NCI-H146 treated with DMSO at 0.1 percent for 48 hours (cell line): ENCODE measurements around the gene MFN2.

Experiments
- DNase-seq: peaks from one replicate; lab custom pipeline; 2025; ENCODE audit not compliant: unreplicated experiment; lab: John Stamatoyannopoulos, UW

Gene MFN2

GRCh38 chr1:12047120-12047876 is 67.1 kb downstream of the MFN2 start:
- no peak for DNase-seq

DNA sequence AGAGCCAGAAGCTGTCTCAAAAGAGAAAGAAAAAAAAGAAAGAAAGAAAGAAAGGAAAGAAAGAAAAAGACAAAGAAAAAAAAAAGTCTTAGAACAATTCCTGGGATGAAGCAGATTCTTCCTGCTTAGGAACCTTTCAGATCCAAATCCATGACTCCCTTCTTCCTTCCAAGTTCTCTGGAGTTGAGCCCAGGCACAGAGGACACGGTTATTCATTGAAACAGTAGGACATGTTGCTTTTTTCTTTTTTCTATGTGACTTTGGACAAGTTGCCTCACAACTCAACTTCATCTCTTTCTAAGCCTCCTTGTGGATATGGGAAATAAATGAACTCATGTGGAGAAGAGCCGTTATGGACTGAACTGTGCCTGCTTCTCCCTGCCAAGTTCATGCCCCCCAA is 68.1 kb downstream of the MFN2 start:
- no peak for DNase-seq

GRCh38 chr1:12049616-12050015 is 69.4 kb downstream of the MFN2 start:
- DNase-seq, result peak; percentile 75

GRCh38 chr1:12051361-12051760 is 71.1 kb downstream of the MFN2 start:
- no peak for DNase-seq

GRCh38 chr1:12052008-12052573 is 71.8 kb downstream of the MFN2 start:
- DNase-seq, result no peak

- DNase-seq, result no peak
Observed at GRCh38 chr1:12052997-12053686, 72.9 kb downstream of the MFN2 start.

DNA sequence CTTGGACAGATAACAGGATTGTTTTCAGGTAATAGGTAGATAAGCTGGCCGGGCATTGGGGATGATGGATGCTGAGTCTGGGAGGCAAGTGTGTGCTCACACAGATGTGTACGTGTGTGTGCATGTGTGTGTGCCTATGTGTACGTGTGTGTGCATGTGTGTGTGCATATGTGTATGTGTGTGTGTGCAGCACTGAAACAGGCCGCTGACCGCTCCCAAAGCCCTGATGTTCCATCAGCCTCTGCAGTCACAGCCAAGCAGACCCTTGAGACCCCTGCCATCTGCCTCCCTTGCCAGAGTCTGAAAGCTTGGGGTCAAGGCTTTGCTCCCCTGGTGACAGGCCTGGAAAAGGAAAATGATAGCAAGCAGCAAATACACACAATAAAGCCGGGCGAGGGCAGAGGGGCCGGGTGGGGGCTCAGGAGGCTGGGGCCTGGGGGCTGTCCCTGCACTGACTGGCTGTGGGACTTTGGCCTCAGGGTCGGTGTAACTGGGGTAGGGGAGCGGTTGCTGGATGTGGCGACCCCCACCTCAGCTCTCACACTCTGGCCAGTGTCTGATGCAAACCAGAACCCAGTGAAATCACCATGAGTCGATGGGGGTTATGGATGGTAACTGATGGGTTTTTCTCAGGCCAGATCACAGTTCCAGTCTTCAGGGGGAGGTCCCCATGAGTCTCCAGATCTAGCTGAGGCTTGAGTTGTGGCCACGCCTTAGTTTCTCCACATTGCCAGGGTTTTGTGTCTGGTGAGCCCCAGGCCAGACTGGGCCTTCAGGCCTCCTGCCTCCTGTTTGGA is 73.7 kb downstream of the MFN2 start:
- DNase-seq, result no peak

DNA sequence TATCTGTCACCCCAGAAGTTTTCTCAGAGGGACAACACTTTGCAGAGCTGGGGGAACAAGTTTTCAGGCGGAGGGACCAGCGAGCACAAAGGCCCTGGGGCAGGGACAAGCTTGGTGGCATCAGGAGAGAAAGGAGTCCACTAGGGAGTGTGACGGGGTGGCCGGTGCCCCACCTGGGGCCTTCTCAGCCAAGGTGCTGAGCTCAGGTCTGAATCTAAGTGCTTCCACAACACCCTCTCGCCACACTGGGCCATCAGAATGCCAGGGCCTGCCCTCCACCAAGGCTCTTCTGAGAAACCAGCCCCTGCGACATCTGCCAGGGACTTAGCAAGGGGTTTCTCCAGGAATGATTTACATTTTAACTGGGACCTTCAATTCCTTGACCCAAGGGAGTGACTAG is 75.0 kb downstream of the MFN2 start:
- no peak for DNase-seq

- DNase-seq, result no peak
Observed at GRCh38 chr1:12056331-12056841, 76.1 kb downstream of the MFN2 start.

GRCh38 chr1:12057382-12057781 is 77.1 kb downstream of the MFN2 start:
- DNase-seq, result no peak

DNA sequence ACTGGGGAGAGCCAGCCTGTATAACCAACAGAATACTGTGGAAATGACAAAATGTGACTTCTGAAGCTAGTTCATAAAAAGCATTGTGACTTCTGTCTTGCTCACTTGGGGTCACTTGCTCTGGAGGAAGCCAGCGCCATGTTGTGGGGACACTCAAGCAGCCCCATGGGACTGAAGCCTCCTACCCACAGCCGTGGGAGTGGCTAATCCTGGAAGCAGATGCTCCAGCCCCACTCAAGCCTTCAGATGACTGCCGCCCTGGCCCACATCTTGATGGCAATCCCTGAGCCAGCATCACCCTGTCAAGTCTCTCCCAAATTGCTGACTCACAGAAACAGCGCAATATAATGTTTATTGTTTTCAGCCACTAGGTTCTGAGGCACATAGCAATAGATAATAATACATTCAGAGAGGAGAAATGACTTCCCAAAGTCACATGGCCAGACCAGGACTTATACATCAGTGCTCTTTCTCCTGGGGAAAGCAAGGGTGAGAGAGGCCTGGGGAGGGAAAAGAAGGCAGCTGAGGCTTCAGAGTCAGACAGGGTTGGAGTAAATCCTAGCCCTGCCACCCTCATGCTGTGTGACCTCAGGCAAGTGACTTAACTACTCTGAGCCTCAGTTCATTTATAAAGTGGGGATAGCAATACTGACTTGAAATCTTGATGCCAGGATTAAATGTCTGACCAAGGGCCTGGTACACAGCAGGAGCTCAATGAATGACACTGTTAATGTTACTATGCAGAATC is 77.9 kb downstream of the MFN2 start:
- no peak for DNase-seq

- DNase-seq, result no peak
Observed at GRCh38 chr1:12059226-12059625, 79.0 kb downstream of the MFN2 start.

DNA sequence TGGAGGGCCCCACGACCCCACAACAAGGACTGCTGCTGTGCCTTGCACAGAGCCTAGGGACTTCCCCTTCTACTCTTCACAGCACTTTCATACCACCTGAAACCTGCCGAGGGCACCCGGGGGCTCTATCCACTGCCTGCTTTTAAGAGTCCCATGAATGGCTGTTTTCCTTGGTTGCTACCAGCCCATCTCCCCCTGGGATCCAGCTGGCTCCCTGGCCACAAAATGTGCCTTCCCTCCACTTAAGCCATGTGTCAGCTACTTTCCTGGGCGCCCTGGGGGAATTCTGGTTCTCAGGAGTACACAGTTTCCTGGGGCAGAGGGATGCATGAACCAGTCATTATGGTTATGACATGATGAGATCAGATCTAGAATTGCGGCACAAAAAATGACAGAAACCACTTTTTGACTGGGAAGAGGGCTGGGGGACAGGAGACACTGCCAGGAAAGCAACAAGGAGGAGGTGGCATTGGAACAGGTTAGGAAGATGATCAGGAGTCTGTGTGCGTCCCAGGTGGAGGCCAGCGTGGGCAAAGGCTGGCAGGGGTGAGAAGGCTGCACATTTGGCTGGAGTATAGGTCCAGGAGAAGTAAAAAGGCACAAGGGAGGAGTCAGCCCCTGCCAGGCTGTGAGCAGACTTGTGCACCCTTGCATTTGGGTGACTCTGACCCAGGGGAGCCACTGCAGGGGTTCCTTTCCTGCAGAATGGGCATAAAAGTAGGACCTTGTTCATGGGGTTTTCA is 79.6 kb downstream of the MFN2 start:
- no peak for DNase-seq

DNA sequence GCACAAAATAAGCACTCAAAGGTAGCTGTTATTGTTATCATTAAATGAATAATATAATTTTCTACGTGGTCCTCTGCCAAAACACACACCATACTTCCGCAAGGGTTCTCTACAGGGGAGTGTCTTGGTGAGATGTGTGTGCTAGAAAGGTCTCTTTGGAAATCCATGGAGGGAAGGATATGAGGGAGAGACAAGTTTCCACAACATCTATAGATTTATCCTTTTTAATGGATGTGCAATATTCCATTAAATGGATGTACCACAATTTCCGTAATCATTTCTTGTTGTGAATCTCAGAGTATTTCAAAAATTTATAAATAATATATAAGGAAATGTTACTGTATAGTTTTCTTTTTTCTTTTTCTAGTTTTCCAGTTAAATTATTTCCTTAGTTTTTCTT is 80.3 kb downstream of the MFN2 start:
- DNase-seq, result no peak
